ENCODE results near the gene XXYLT1. TPM values are rescaled to one million over a fixed set of nuclear protein-coding genes. Genes with fewer than 3 reads are reported as not detected.

The XXYLT1 gene
- total and polyA plus RNA-seq, 2 of the 8 experiments (the other 6 are each of a cell fraction or from before 2014, with no cell fraction given), result 18.9 to 23.8 TPM

GRCh38 chr3:195146131-195146530, 124.8 kb downstream of the XXYLT1 start:
- H3K14ac ChIP-seq (ENCODE audit: insufficient read length), result no peak overlapping the region
- H3K4me2 ChIP-seq (ENCODE audit: insufficient read depth in 1 of 2, low read depth in 2 of 2, low read length in 2 of 2), result no peak overlapping the region
- H4K91ac ChIP-seq (replicated peaks; ENCODE audit: insufficient read length, low read length), result no peak overlapping the region
- H3K36me3 ChIP-seq (ENCODE audit: control insufficient read depth in 2 of 4, insufficient read depth in 4 of 4, low read length in 3 of 4), result no peaks in the 10 kb centered on the region; a peak in 1 of 8 replicates
- WGBS, 2 experiments (ENCODE audit: extremely low coverage in 1 of 2, insufficient coverage in 1 of 2, insufficient read length in 1 of 2, insufficient replicate concordance in 2 of 2, low coverage in 1 of 2, low lambda C conversion rate in 2 of 2, missing lambda C conversion rate in 1 of 2), result 87% methylated on average over 8 of the region's 8 CpGs; no CpG with 5 or more reads in 1 of the 2 experiments
- H3K23ac ChIP-seq (ENCODE audit: insufficient read length), result no peak overlapping the region
- no peak for TF ChIP-seq SIRT6 (IDR thresholded peaks at IDR 0.05; ENCODE audit: low read length)
- H2BK120ac ChIP-seq (replicated peaks; ENCODE audit: low read depth, low read length), result no peak overlapping the region
- peaks cover 5 to 14% (median 7%) of the 10 kb centered on the region in 4 experiments; a peak in 6 of 7 replicates for H3K4me1 ChIP-seq (replicated peaks in 1 of 4; ENCODE audit: control insufficient read depth in 3 of 4, insufficient read depth in 4 of 4, low read length in 3 of 4)
- H3K56ac ChIP-seq (replicated peaks; ENCODE audit: insufficient read length, low read depth, low read length), result no peak overlapping the region
- no peak overlapping the region for H3K9ac ChIP-seq (replicated peaks in 1 of 4; ENCODE audit: extremely low read depth in 1 of 4, low read depth in 3 of 4, low read length in 3 of 4)
- H3K27ac ChIP-seq (ENCODE audit: low read depth, low read length), result no peak overlapping the region
- H3K18ac ChIP-seq (ENCODE audit: extremely low read depth, low read length), result no peak overlapping the region
- no peak for FAIRE-seq
- no peak overlapping the region for H3K4me3 ChIP-seq (ENCODE audit: extremely low read depth in 1 of 4, insufficient read depth in 2 of 4, low read depth in 3 of 4, low read length in 4 of 4)
- no peak overlapping the region for H4K5ac ChIP-seq (ENCODE audit: insufficient read length, low read depth, low read length)
- peaks cover 0 to 10% of the 10 kb centered on the region in 2 experiments; a peak in 2 of 4 replicates for H3K79me2 ChIP-seq (ENCODE audit: control insufficient read depth in 1 of 2, insufficient read depth in 2 of 2, low read length in 2 of 2)
- no peaks in the 10 kb centered on the region for H3K79me1 ChIP-seq (ENCODE audit: low read depth, low read length)
- CTCF ChIA-PET (ENCODE audit: partially characterized antibody), result interaction anchor here (0.9 to 2.3 kb wide), 5 partner anchors 22 to 124 kb away, joined by 3 to 9 read pairs (median 5); no protein-coding TSS in a partner anchor
- H4K8ac ChIP-seq (ENCODE audit: extremely low read depth, insufficient read depth, low read length), result no peak overlapping the region
- 0 out of 4 replicates have a peak, but pooled peaks cover 0 to 2% of the 10 kb centered on the region in 2 experiments for H3K9me3 ChIP-seq (ENCODE audit: insufficient read depth in 2 of 2, low read depth in 1 of 2, low read length in 1 of 2)
- no peak overlapping the region for H2AK5ac ChIP-seq (ENCODE audit: low read depth, low read length)
- H2BK15ac ChIP-seq (ENCODE audit: low read length), result no peak overlapping the region
- H2BK12ac ChIP-seq (ENCODE audit: low read depth, low read length), result no peak overlapping the region
- no peak overlapping the region for H2AFZ ChIP-seq (ENCODE audit: low read length)
- no peak for DNase-seq (ENCODE audit: low read depth in 1 of 2, low spot score in 2 of 2)
- no peak overlapping the region for H3K4ac ChIP-seq (replicated peaks; ENCODE audit: insufficient read length, low read depth, low read length)
- peaks cover 4% of the 10 kb centered on the region; the same call in 1 of the 2 replicates for H3K23me2 ChIP-seq (ENCODE audit: low read depth, low read length)
- H4K20me1 ChIP-seq (replicated peaks in 1 of 2; ENCODE audit: control insufficient read depth in 1 of 2, insufficient read depth in 2 of 2, low read length in 2 of 2), result no peaks in the 10 kb centered on the region
- POLR2A ChIA-PET (ENCODE audit: partially characterized antibody), result no interaction called here
- no peak overlapping the region for H2BK5ac ChIP-seq (ENCODE audit: low read depth, low read length)
- no peaks in the 10 kb centered on the region for H3K27me3 ChIP-seq (replicated peaks in 1 of 4; ENCODE audit: control insufficient read depth in 3 of 4, extremely low read depth in 1 of 4, insufficient read depth in 3 of 4, low read length in 3 of 4)
- no peak overlapping the region for H2BK20ac ChIP-seq (ENCODE audit: low read length)
